ENCODE measurements around the gene NKAIN2.
"Not testable (repeated sequence)": the region's sequence is repeated elsewhere in the genome, so short reads cannot be mapped to it uniquely, and the experiment has no call there.

NKAIN2 gene

DNA sequence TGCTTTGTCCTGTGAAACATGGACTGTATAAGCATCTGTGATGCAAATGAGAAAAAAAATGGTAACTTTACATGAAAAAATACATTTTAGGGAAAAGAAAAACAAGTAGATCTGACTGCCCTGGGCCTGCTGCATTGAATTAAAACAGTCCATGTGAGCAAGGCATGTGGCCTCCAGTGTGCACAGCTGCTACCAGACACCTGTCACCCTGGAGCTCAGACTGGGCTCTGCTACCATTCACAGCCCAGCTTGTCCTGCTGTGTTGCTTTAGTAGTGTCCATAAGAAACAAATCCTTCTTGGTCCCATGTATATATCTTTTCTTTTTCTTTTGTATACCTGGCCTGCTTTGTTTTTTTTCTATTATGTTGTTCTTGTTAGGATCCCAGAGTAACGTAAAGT lies 315.9 kb downstream of the NKAIN2 start:
- DNase-seq, result no peak

- DNase-seq, result no peak
Observed at GRCh38 chr6:124123617-124124209, 320.0 kb downstream of the NKAIN2 start.

GRCh38 chr6:124131259-124131658 lies 327.6 kb downstream of the NKAIN2 start:
- DNase-seq, result no peak

DNA sequence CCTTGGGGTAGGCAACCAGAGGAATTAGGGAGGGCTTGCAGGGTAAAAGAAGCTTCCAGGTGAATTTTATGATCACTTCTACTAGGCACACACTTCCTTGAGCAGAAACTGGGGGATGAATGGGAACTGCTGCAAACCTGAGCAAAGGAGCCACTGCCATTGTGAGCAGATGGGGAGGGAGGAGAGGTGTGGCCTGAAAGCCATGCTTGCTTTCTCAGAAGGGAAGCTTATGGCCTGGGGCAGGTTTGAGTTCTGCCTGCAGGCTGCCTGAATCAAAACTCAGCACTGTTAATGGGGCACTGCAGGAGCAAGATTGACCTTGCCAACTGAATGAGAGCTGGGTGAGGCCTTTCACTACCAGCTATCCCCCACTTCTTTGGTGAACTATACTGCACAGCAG lies 328.1 kb downstream of the NKAIN2 start:
- DNase-seq, result no peak

DNA sequence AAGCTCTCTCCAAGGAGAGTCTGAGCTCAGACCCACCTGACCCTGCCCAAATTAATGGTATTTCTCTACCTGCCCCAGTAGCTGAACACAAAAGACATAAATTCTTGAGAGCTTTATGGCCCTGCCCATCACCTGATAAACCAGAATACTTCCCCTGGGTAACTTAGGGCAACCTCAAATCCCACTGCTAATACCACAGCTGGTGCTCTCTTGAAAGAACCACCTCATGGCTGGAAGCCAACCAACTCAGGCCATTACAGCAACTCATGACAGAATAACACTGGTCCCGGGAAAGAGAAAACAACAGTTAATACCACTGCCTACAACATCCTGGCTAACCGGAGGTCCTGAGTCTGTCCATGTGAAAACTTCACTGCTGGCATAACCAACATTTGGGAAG lies 328.6 kb downstream of the NKAIN2 start:
- DNase-seq, result no peak

GRCh38 chr6:124142852-124143251 lies 339.2 kb downstream of the NKAIN2 start:
- DNase-seq, result no peak

- DNase-seq, result no peak
Observed at GRCh38 chr6:124143435-124143834, 339.8 kb downstream of the NKAIN2 start.

DNA sequence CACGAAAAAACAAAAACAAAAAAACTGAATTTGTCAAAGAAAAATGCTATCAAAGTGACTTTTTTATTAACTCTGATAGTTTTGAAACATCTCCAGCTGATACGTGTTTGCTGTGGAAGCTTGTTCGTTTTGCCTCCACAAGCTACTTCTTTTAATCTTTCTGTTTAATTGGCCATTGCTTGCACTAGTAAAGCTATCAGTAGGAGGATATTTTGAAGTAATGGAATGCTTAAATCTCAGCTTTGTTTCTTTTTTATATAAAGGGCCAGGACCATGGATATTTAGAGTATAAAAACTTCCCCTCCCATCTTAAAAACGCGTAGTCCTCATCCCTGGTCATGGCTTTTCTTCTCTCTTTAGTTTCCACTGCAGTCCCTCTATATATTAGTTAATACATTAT lies 344.0 kb downstream of the NKAIN2 start:
- DNase-seq, result no peak

DNA sequence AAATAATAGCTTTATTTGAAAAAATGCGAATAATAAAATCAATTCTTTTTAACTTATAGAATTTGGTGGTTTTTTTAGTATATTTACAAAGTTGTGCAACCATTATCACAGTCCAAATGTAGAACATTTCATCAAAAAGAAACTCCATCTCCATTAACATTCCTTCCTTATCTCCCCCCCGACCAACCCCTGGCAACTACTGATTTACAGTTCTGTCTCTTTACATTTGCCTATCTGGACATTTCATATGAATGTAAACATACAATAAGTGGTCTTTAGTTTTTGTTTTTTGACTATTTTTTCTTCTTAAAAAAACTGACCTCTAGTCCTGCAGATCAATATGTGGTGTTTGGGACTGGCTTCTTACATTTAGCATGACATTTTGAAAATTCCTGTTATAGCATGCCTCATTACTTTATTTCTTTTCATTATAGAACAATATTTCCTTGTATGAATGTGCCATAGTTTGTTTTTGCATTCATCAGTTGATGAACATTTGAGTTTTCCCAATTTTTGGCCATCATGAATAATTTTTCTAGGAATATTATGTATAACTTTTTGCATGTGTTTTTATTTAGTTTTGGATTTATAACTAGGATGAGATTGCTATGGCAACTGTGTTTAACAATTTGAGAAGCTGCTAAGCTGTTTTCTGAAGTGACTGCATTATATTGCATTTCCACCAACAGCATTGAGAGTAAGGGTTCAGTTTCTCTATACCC lies 344.7 kb downstream of the NKAIN2 start:
- no peak for DNase-seq

- no peak for DNase-seq
Observed at GRCh38 chr6:124149646-124150045, 346.0 kb downstream of the NKAIN2 start.

GRCh38 chr6:124158024-124158423 lies 354.4 kb downstream of the NKAIN2 start:
- DNase-seq, result no peak

DNA sequence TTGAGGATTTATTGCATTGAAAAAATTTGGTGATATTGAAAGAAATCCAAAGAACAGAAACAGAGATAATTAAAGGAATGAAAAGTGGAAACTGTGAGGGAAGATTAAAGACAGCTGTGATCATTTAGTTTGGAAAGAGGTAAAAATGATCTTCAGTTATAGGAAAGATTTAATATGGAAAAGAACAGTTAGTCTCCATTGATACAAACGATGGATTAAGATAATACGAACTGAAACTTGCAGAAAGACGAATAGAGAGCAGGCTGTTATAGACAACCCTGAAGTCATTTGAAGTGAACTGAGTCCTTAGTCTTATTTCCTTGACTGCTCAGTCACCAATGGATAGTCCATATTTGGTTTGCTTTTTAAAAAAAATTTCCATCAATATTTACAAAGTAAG lies 360.0 kb downstream of the NKAIN2 start:
- no peak for DNase-seq

DNA sequence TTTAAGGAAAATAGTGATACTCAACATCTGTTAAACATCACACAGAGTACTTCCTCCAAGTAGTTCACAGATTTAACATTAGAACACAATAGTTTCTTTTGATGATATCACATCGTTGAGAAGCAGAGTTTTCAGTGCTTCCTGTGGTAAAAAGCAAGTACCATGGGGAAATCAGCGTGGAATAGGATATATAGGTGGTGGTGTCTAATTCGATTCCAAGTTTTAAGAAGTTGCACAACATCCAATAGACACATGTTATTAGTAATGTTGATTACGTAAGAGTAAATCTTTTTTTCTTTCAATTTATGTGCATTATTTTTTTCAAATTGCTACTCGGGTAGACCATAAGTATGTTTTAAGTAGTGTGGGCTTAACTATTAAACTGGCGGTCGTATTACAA lies 360.7 kb downstream of the NKAIN2 start:
- DNase-seq, result no peak

DNA sequence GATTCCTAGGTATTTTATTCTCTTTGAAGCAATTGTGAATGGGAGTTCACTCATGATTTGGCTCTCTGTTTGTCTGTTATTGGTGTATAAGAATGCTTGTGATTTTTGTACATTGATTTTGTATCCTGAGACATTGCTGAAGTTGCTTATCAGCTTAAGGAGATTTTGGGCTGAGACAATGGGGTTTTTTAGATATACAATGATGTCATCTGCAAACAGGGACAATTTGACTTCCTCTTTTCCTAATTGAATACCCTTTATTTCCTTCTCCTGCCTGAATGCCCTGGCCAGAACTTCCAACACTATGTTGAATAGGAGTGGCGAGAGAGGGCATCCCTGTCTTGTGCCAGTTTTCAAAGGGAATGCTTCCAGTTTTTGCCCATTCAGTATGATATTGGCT lies 363.6 kb downstream of the NKAIN2 start:
- not testable (repeated sequence) for DNase-seq

DNA sequence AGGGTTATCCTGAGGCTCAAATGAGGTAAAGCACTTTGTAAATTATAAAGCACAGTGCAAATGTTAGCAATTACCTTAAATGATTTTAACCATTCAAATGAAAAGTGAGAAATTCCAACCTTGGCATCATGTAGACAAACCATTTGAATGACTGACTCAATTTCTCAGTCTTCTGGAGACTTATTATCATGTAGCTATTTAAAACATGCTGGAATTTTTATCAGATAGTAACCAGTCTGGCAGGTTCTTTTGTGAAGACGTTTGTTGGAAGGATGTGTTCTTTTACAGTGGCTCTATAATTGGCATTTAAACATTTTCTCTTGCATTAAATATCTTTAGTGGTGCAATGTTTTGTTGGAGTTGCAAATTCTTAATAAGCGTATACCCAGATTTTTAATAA lies 386.6 kb downstream of the NKAIN2 start:
- DNase-seq, result no peak

GRCh38 chr6:124193132-124193531 lies 389.5 kb downstream of the NKAIN2 start:
- no peak for DNase-seq

GRCh38 chr6:124197148-124197547 lies 393.5 kb downstream of the NKAIN2 start:
- no peak for DNase-seq

GRCh38 chr6:124199286-124199685 lies 395.6 kb downstream of the NKAIN2 start:
- no peak for DNase-seq

- DNase-seq, result no peak
Observed at GRCh38 chr6:124200661-124201060, 397.0 kb downstream of the NKAIN2 start.

- DNase-seq, result no peak
Observed at GRCh38 chr6:124203101-124203811, 399.6 kb downstream of the NKAIN2 start.

- no peak for DNase-seq
Observed at GRCh38 chr6:124203812-124204167, 400.1 kb downstream of the NKAIN2 start.

DNA sequence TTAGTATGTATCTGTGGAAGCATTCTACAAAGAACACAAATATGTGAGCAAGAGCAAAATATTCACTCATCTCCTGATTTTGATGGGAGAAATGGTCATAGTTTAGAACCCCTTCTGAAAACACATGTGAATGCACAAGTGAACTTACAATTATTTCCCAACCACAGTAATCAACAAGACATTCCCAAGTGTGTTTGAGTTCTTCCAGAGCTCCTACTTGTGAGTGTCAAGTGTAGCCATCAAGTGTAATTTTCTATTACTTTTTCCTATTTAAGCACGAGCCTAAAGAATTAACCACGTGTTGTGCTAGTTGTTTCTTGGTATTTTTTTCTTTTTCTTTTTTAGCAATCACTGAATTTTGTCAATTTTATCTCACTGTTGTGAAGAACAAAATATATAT lies 402.3 kb downstream of the NKAIN2 start:
- DNase-seq, result no peak

GRCh38 chr6:124223611-124224345 lies 420.1 kb downstream of the NKAIN2 start:
- no peak for DNase-seq

- no peak for DNase-seq
Observed at GRCh38 chr6:124226396-124226795, 422.7 kb downstream of the NKAIN2 start.

All from activated CD4-positive, alpha-beta T cell treated with anti-CD3 and anti-CD28 coated beads, Interleukin-2, amount 50 U/mL, for 16 hours (primary cell).